SK-N-SH treated with all-trans-retinoic acid at 6 μM for 48 hours (cell line): ENCODE data around the gene IGF1R.

Experiments
- ATAC-seq: fragments of 200-7000 bp; cut with Tn5 transposase; 3 replicates; pipeline ENCODE4 v1.9.1; 2020; ENCODE audit warnings: mild to moderate bottlenecking, moderate library complexity
- ARNTL ChIP-seq: fragments of 450-650 bp; formaldehyde crosslinking; IDR thresholded peaks from 2 replicates; pipeline ENCODE4 v1.5.0; 2020; ENCODE audit warnings: low read depth, mild to moderate bottlenecking, moderate library complexity, borderline replicate concordance
- BACH2 ChIP-seq: fragments of 250-450 bp; sonication (Bioruptor Pico); IDR thresholded peaks from 2 replicates; pipeline ENCODE4 v1.9.0; 2021; ENCODE audit warnings: mild to moderate bottlenecking, borderline replicate concordance
- CSDC2 ChIP-seq: fragments of 250-450 bp; sonication (Bioruptor Pico); IDR thresholded peaks from 2 replicates; pipeline ENCODE4 v1.5.0; 2020; ENCODE audit warnings: mild to moderate bottlenecking, moderate library complexity
- ESRRG ChIP-seq: fragments of 250-450 bp; sonication (Bioruptor Pico); IDR thresholded peaks from 2 replicates; pipeline ENCODE4 v1.6.1; 2021; ENCODE audit warnings: mild to moderate bottlenecking
- GLIS3 ChIP-seq: fragments of 250-450 bp; sonication (Bioruptor Pico); IDR thresholded peaks from 2 replicates; pipeline ENCODE4 v1.5.0; 2020; ENCODE audit warnings: mild to moderate bottlenecking, moderate library complexity
- ISL1 ChIP-seq: fragments of 250-450 bp; sonication (Bioruptor Pico); IDR thresholded peaks from 2 replicates; pipeline ENCODE4 v2.1.2; 2022; ENCODE audit warnings: mild to moderate bottlenecking, moderate library complexity
- OSR1 ChIP-seq: fragments of 250-450 bp; sonication (Bioruptor Pico); IDR thresholded peaks from 2 replicates; pipeline ENCODE4 v1.8.0; 2022; ENCODE audit warnings: moderate library complexity, mild to moderate bottlenecking, inconsistent platforms
- PPARA ChIP-seq: fragments of 250-450 bp; sonication (Bioruptor Pico); IDR thresholded peaks from 2 replicates; pipeline ENCODE4 v1.5.0; 2020; ENCODE audit warnings: mild to moderate bottlenecking, borderline replicate concordance
- RARB ChIP-seq: fragments of 250-450 bp; sonication (Bioruptor Pico); IDR thresholded peaks from 2 replicates; pipeline ENCODE4 v1.8.0; 2021; ENCODE audit warnings: mild to moderate bottlenecking, moderate library complexity
- SNAI2 ChIP-seq: fragments of 250-450 bp; sonication (Bioruptor Pico); IDR thresholded peaks from 2 replicates; pipeline ENCODE4 v1.5.0; 2020; ENCODE audit warnings: mild to moderate bottlenecking, moderate library complexity
- TCF4 ChIP-seq: fragments of 250-450 bp; sonication (Bioruptor Pico); IDR thresholded peaks from 2 replicates; pipeline ENCODE4 v1.8.0; 2021; ENCODE audit warnings: mild to moderate bottlenecking, moderate library complexity, borderline replicate concordance
- TOX ChIP-seq: fragments of 250-450 bp; sonication (Bioruptor Pico); IDR thresholded peaks from 2 replicates; pipeline ENCODE4 v1.8.0; 2021; ENCODE audit warnings: mild to moderate bottlenecking, moderate library complexity, borderline replicate concordance
- ZC3H10 ChIP-seq: fragments of 250-450 bp; sonication (Bioruptor Pico); IDR thresholded peaks from 2 replicates; pipeline ENCODE4 v1.5.1; 2021; ENCODE audit warnings: mild to moderate bottlenecking, moderate library complexity
- ZFP3 ChIP-seq: fragments of 250-450 bp; sonication (Bioruptor Pico); IDR thresholded peaks from 2 replicates; pipeline ENCODE4 v1.5.0; 2020; ENCODE audit warnings: mild to moderate bottlenecking, moderate library complexity
- ZFP30 ChIP-seq: fragments of 450-650 bp; formaldehyde crosslinking; IDR thresholded peaks from 2 replicates; pipeline ENCODE4 v1.5.0; 2022; ENCODE audit warnings: mild to moderate bottlenecking, moderate library complexity
- ZNF565 ChIP-seq: fragments of 450-650 bp; formaldehyde crosslinking; conservative IDR thresholded peaks from 2 replicates; pipeline ENCODE4 v1.5.0; 2020; ENCODE audit warnings: low read depth, mild to moderate bottlenecking, moderate library complexity
- ZNF70 ChIP-seq: fragments of 450-650 bp; formaldehyde crosslinking; IDR thresholded peaks from 2 replicates; pipeline ENCODE4 v1.5.0; 2020; ENCODE audit warnings: mild to moderate bottlenecking, moderate library complexity
- ZNF8 ChIP-seq: fragments of 450-650 bp; formaldehyde crosslinking; IDR thresholded peaks from 2 replicates; pipeline ENCODE4 v1.5.0; 2020; ENCODE audit warnings: mild to moderate bottlenecking, moderate library complexity
- TF ChIP-seq, protein P1 (sequence below): fragments of 250-450 bp; sonication (Bioruptor Pico); IDR thresholded peaks from 2 replicates; pipeline ENCODE4 v1.5.1; 2020; ENCODE audit warnings: low read depth, mild to moderate bottlenecking, moderate library complexity
- TF ChIP-seq, protein P2 (sequence below): fragments of 250-450 bp; sonication (Bioruptor Pico); IDR thresholded peaks from 2 replicates; pipeline ENCODE4 v1.8.0; 2020; ENCODE audit warnings: mild to moderate bottlenecking, moderate library complexity, borderline replicate concordance
- TF ChIP-seq, protein P3 (sequence below): fragments of 250-450 bp; sonication (Bioruptor Pico); IDR thresholded peaks from 2 replicates; pipeline ENCODE4 v1.5.0; 2020; ENCODE audit warnings: mild to moderate bottlenecking, moderate library complexity
- TF ChIP-seq, protein P4 (sequence below): fragments of 250-450 bp; sonication (Bioruptor Pico); IDR thresholded peaks from 2 replicates; pipeline ENCODE4 v1.8.0; 2021; ENCODE audit warnings: low read depth, mild to moderate bottlenecking, moderate library complexity, borderline replicate concordance
- TF ChIP-seq, protein P5 (sequence below): fragments of 250-450 bp; sonication (Bioruptor Pico); IDR thresholded peaks from 2 replicates; pipeline ENCODE4 v1.5.1; 2021; ENCODE audit warnings: mild to moderate bottlenecking, moderate library complexity

IGF1R gene

DNA sequence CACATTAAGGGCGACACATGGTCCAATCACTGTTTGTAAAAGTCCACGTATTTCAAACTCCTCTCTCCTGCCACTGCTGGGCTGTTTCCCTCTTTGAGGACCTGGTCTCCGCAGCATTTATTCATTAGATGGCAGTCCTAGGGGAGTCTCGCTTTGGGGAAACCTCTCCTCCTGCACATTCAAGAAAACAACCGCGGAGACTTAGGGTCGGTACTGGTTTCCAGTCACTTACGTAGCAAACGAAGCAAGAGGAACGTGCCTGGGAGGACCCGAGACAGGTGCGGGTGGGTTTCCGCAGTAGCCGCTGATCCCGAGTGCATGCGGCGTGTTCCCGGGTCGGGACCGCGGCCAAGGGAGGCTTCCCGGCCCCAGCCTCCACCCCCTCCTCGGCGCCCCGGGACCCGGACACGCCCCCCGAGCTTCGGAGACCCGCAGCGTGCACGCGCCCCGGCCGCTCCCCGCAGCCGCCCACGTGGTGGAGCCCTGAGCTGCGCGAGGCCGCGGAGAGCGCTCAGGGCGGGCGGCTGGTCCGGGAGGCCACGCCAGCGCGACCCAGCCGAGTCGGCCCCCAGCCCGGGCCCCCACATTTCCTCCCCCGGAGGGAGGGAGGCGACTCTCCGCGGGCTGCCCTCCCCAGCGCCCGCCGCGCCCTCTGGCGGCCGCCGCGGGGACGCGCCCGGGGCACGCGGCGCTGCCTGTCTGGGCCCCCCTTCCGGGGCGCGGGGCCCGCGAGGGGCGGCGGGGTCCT lies 1.1 kb upstream of the IGF1R start:
- TF ChIP-seq, protein P1, sequence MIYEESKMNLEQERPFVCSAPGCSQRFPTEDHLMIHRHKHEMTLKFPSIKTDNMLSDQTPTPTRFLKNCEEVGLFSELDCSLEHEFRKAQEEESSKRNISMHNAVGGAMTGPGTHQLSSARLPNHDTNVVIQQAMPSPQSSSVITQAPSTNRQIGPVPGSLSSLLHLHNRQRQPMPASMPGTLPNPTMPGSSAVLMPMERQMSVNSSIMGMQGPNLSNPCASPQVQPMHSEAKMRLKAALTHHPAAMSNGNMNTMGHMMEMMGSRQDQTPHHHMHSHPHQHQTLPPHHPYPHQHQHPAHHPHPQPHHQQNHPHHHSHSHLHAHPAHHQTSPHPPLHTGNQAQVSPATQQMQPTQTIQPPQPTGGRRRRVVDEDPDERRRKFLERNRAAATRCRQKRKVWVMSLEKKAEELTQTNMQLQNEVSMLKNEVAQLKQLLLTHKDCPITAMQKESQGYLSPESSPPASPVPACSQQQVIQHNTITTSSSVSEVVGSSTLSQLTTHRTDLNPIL (CRISPR knock-in tag): no peak
- TF ChIP-seq, protein P2, sequence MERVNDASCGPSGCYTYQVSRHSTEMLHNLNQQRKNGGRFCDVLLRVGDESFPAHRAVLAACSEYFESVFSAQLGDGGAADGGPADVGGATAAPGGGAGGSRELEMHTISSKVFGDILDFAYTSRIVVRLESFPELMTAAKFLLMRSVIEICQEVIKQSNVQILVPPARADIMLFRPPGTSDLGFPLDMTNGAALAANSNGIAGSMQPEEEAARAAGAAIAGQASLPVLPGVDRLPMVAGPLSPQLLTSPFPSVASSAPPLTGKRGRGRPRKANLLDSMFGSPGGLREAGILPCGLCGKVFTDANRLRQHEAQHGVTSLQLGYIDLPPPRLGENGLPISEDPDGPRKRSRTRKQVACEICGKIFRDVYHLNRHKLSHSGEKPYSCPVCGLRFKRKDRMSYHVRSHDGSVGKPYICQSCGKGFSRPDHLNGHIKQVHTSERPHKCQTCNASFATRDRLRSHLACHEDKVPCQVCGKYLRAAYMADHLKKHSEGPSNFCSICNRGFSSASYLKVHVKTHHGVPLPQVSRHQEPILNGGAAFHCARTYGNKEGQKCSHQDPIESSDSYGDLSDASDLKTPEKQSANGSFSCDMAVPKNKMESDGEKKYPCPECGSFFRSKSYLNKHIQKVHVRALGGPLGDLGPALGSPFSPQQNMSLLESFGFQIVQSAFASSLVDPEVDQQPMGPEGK (CRISPR knock-in tag): no peak
- TF ChIP-seq TCF4 (no peak), RARB (CRISPR knock-in tag) (no peak), CSDC2 (peak; percentile 73), ZNF70 (no peak), GLIS3 (CRISPR knock-in tag) (no peak), OSR1 (no peak), TOX (CRISPR knock-in tag) (no peak), ZFP30 (CRISPR knock-in tag) (no peak), BACH2 (CRISPR knock-in tag) (no peak), ZNF8 (no peak), ZFP3 (CRISPR knock-in tag) (peak; percentile 49; the same call in 1 of the 2 replicates), SNAI2 (peak; percentile 82; the same call in 1 of the 2 replicates), ESRRG (CRISPR knock-in tag) (no peak), ARNTL (CRISPR knock-in tag) (no peak), ZC3H10 (CRISPR knock-in tag) (no peak), PPARA (CRISPR knock-in tag) (no peak), ZNF565 (no peak), ISL1 (CRISPR knock-in tag) (peak; percentile 20; the same call in 1 of the 2 replicates)
- TF ChIP-seq, protein P3, sequence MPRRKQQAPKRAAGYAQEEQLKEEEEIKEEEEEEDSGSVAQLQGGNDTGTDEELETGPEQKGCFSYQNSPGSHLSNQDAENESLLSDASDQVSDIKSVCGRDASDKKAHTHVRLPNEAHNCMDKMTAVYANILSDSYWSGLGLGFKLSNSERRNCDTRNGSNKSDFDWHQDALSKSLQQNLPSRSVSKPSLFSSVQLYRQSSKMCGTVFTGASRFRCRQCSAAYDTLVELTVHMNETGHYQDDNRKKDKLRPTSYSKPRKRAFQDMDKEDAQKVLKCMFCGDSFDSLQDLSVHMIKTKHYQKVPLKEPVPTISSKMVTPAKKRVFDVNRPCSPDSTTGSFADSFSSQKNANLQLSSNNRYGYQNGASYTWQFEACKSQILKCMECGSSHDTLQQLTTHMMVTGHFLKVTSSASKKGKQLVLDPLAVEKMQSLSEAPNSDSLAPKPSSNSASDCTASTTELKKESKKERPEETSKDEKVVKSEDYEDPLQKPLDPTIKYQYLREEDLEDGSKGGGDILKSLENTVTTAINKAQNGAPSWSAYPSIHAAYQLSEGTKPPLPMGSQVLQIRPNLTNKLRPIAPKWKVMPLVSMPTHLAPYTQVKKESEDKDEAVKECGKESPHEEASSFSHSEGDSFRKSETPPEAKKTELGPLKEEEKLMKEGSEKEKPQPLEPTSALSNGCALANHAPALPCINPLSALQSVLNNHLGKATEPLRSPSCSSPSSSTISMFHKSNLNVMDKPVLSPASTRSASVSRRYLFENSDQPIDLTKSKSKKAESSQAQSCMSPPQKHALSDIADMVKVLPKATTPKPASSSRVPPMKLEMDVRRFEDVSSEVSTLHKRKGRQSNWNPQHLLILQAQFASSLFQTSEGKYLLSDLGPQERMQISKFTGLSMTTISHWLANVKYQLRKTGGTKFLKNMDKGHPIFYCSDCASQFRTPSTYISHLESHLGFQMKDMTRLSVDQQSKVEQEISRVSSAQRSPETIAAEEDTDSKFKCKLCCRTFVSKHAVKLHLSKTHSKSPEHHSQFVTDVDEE (CRISPR knock-in tag): no peak
- TF ChIP-seq, protein P4, sequence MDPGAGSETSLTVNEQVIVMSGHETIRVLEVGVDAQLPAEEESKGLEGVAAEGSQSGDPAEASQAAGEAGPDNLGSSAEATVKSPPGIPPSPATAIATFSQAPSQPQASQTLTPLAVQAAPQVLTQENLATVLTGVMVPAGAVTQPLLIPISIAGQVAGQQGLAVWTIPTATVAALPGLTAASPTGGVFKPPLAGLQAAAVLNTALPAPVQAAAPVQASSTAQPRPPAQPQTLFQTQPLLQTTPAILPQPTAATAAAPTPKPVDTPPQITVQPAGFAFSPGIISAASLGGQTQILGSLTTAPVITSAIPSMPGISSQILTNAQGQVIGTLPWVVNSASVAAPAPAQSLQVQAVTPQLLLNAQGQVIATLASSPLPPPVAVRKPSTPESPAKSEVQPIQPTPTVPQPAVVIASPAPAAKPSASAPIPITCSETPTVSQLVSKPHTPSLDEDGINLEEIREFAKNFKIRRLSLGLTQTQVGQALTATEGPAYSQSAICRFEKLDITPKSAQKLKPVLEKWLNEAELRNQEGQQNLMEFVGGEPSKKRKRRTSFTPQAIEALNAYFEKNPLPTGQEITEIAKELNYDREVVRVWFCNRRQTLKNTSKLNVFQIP (CRISPR knock-in tag): no peak
- TF ChIP-seq, protein P5, sequence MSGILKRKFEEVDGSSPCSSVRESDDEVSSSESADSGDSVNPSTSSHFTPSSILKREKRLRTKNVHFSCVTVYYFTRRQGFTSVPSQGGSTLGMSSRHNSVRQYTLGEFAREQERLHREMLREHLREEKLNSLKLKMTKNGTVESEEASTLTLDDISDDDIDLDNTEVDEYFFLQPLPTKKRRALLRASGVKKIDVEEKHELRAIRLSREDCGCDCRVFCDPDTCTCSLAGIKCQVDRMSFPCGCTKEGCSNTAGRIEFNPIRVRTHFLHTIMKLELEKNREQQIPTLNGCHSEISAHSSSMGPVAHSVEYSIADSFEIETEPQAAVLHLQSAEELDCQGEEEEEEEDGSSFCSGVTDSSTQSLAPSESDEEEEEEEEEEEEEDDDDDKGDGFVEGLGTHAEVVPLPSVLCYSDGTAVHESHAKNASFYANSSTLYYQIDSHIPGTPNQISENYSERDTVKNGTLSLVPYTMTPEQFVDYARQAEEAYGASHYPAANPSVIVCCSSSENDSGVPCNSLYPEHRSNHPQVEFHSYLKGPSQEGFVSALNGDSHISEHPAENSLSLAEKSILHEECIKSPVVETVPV (CRISPR knock-in tag): no peak
- peak; percentile 46 for ATAC-seq

DNA sequence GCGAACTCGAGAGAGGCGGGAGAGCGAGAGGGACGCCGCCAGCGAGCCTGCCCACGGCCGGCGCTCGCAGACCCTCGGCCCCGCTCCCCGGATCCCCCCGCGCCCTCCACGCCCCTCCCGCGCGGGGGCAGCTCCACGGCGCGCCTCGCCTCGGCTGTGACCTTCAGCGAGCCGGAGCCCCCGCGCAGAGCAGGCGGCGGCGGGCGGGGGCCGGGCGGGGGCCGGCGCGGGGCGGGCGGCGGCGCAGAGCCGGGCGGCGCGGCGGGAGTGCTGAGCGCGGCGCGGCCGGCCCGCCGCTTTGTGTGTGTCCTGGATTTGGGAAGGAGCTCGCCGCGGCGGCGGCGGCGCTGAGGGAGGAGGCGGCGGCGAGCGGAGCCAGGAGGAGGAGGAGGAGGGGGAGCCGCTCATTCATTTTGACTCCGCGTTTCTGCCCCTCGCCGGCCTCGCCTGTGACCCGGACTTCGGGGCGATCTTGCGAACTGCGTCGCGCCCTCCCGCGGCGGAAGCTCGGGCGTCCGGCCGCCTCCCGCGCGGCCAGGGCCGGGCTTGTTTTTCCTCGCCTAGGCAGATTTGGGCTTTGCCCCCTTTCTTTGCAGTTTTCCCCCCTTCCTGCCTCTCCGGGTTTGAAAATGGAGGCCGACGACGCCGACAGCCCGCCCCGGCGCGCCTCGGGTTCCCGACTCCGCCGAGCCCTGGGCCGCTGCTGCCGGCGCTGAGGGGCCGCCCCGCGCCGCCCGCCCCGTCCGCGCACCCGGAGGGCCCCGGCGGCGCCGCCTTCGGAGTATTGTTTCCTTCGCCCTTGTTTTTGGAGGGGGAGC lies 524 bp downstream of the IGF1R start:
- peak; percentile 19 for ATAC-seq
- TF ChIP-seq OSR1: no peak
- no peak for TF ChIP-seq ZNF70
- TF ChIP-seq GLIS3 (CRISPR knock-in tag): no peak
- no peak for TF ChIP-seq TOX (CRISPR knock-in tag)
- TF ChIP-seq, protein P2 (CRISPR knock-in tag): no peak
- no peak for TF ChIP-seq ZFP3 (CRISPR knock-in tag)
- TF ChIP-seq, protein P1 (CRISPR knock-in tag): no peak
- TF ChIP-seq SNAI2: no peak
- TF ChIP-seq ARNTL (CRISPR knock-in tag): no peak
- no peak for TF ChIP-seq CSDC2
- TF ChIP-seq ZNF565: no peak
- TF ChIP-seq, all 23 proteins: peak for 0
